Colonic mucosa (tissue), 4 donors: ENCODE measurements around the gene SLCO4A1. TPM values are rescaled to one million over a fixed set of nuclear protein-coding genes. Genes with fewer than 3 reads are reported as not detected.

Experiments
- DNase-seq: peaks from one replicate; pipeline ENCODE4 v3.0.0-alpha.2; 2020
- H3K27ac ChIP-seq: fragments of 200-600 bp; one replicate; pipeline ENCODE4 v1.8.0; 2021
- H3K27me3 ChIP-seq: fragments of 200-600 bp; one replicate; pipeline ENCODE4 v1.8.0; 2021
- H3K36me3 ChIP-seq: fragments of 200-600 bp; one replicate; pipeline ENCODE4 v1.8.0; 2021
- H3K4me1 ChIP-seq: fragments of 200-600 bp; one replicate; pipeline ENCODE4 v1.8.0; 2021; ENCODE audit warnings: mild to moderate bottlenecking
- H3K4me3 ChIP-seq: fragments of 200-600 bp; one replicate; pipeline ENCODE4 v1.8.0; 2021
- H3K9ac ChIP-seq, 2 donors: one replicate each; pipeline ENCODE4 v1.7.0; 2013; ENCODE audit warnings: control low read depth in 2 of 2, low read depth in 2 of 2, low read length in 2 of 2
- H3K9me3 ChIP-seq: fragments of 200-600 bp; one replicate; pipeline ENCODE4 v1.8.0; 2021
- CTCF ChIP-seq: fragments of 200-600 bp; IDR thresholded peaks from one replicate; pipeline ENCODE4 v1.8.0; 2022; ENCODE audit warnings: antibody characterized with exemption, mild to moderate bottlenecking
- intact Hi-C: fragments of 100-400 bp; cut with DNase I; formaldehyde crosslinking; loops from one replicate; pipeline ENCODE4 v1.14.1; 2022
- total RNA-seq, 2 donors: library from RNA; stranded (reverse); fragmentation: NEBNext Ultra II Directional in 1 of 2; extraction: Animal tissue kit (Norgen Biotek cat#: 25700) in 1 of 2; gene quantifications; one replicate each; pipeline ENCODE4 v1.2.1, GENCODE V29; 2021
- donor health status: healthy.
- donor health status: DM: no; HTN: no; CAD: no.
- donor health status: DM: no; HTN: no; CAD: no.

The SLCO4A1 gene
- total RNA-seq, 2 donors from 2014 or later = 39.7 to 42.9 TPM

- no peaks in the 10 kb centered on the region for H3K9me3 ChIP-seq
- H3K36me3 ChIP-seq = no peaks in the 10 kb centered on the region
- TF ChIP-seq CTCF = no peak
- intact Hi-C loops = no loop called here
- DNase-seq = no peak
- no peaks in the 10 kb centered on the region for H3K27me3 ChIP-seq
- peaks cover 13% of the 10 kb centered on the region for H3K4me1 ChIP-seq
- no peak overlapping the region for H3K4me3 ChIP-seq
- H3K27ac ChIP-seq = no peak overlapping the region
- H3K9ac ChIP-seq = no peak overlapping the region
Observed at GRCh38 chr20:62664019-62664971, 22.0 kb downstream of the SLCO4A1 start.

GRCh38 chr20:62665153-62665754, 23.0 kb downstream of the SLCO4A1 start:
- no peak overlapping the region for H3K27ac ChIP-seq
- intact Hi-C loops = loop anchor here (5.0 kb wide), 1 partner anchor 142 kb away; no protein-coding TSS in a partner anchor

GRCh38 chr20:62665826-62666735, 23.8 kb downstream of the SLCO4A1 start:
- Histone ChIP-seq H3K27ac (peak overlapping the region; percentile 76), H3K27me3 (no peaks in the 10 kb centered on the region), H3K9me3 (no peaks in the 10 kb centered on the region), H3K4me3 (no peak overlapping the region), H3K36me3 (no peaks in the 10 kb centered on the region), H3K4me1 (peaks cover 13% of the 10 kb centered on the region), H3K9ac (peak overlapping the region; percentile 50 to 70)
- intact Hi-C loops = loop anchor here (5.0 kb wide), 1 partner anchor 141 kb away; no protein-coding TSS in a partner anchor
- peak; percentile 44 for DNase-seq
- TF ChIP-seq CTCF = no peak

More at GRCh38 chr20:62665153-62665754, 23.0 kb downstream of the SLCO4A1 start:
- DNase-seq = no peak
- no peaks in the 10 kb centered on the region for H3K36me3 ChIP-seq
- TF ChIP-seq CTCF = no peak
- H3K9ac ChIP-seq = no peak overlapping the region
- no peaks in the 10 kb centered on the region for H3K9me3 ChIP-seq
- H3K4me3 ChIP-seq = no peak overlapping the region
- H3K27me3 ChIP-seq = no peaks in the 10 kb centered on the region
- H3K4me1 ChIP-seq = peaks cover 13% of the 10 kb centered on the region

- Histone ChIP-seq H3K4me1 (peaks cover 13% of the 10 kb centered on the region), H3K9me3 (no peaks in the 10 kb centered on the region), H3K27ac (peak overlapping the region; percentile 76), H3K4me3 (no peak overlapping the region), H3K27me3 (no peaks in the 10 kb centered on the region), H3K36me3 (no peaks in the 10 kb centered on the region), H3K9ac (peak overlapping the region; percentile 50 to 70)
- no peak for TF ChIP-seq CTCF
- intact Hi-C loops = loop anchor here (5.0 kb wide), 1 partner anchor 140 kb away; no protein-coding TSS in a partner anchor
- peak; percentile 93 for DNase-seq
Observed at GRCh38 chr20:62666736-62667529, 24.6 kb downstream of the SLCO4A1 start.
